Loucy (cell line): Measurements from ENCODE around the gene TLE3.

Experiments used
- H2AFZ ChIP-seq: fragments of 200-600 bp; sonication (generic); 2 replicates; pipeline ENCODE4 v1.6.0; 2016; ENCODE audit warnings: antibody characterized with exemption, mild to moderate bottlenecking, low read length, moderate library complexity
- H3F3A ChIP-seq: fragments of 200-600 bp; 2 replicates; pipeline ENCODE4 v1.6.0; 2016; ENCODE audit warnings: antibody characterized with exemption, low read depth, mild to moderate bottlenecking
- H3K27me3 ChIP-seq: fragments of 200-600 bp; sonication (generic); 2 replicates; pipeline ENCODE4 v1.6.1; 2014; ENCODE audit warnings: low read length, mild to moderate bottlenecking; ENCODE audit not compliant: insufficient read depth, poor library complexity, severe bottlenecking
- H3K36me3 ChIP-seq: fragments of 200-600 bp; sonication (generic); 2 replicates; pipeline ENCODE4 v1.6.1; 2016; ENCODE audit warnings: low read length; ENCODE audit not compliant: insufficient read depth
- H3K4me1 ChIP-seq: fragments of 200-600 bp; sonication (generic); 2 replicates; pipeline ENCODE4 v1.5.1; 2014; ENCODE audit warnings: low read length, mild to moderate bottlenecking; ENCODE audit not compliant: insufficient read depth, poor library complexity, severe bottlenecking
- H3K4me2 ChIP-seq: fragments of 200-600 bp; sonication (generic); 2 replicates; pipeline ENCODE4 v1.6.0; 2014; ENCODE audit warnings: antibody characterized with exemption, low read length, low read depth, mild to moderate bottlenecking; ENCODE audit not compliant: poor library complexity, severe bottlenecking
- H3K4me3 ChIP-seq: fragments of 200-600 bp; sonication (generic); 2 replicates; pipeline ENCODE4 v1.5.1; 2014; ENCODE audit warnings: low read length, mild to moderate bottlenecking, mixed read lengths; ENCODE audit not compliant: poor library complexity, severe bottlenecking
- H3K79me2 ChIP-seq: fragments of 200-600 bp; sonication (generic); 2 replicates; pipeline ENCODE4 v1.6.1; 2014; ENCODE audit warnings: low read length; ENCODE audit not compliant: insufficient read depth
- H3K9ac ChIP-seq: fragments of 200-600 bp; sonication (generic); 2 replicates; pipeline ENCODE4 v1.6.0; 2014; ENCODE audit warnings: mild to moderate bottlenecking, low read depth, low read length, moderate library complexity; ENCODE audit not compliant: poor library complexity, severe bottlenecking
- H3K9me2 ChIP-seq: fragments of 200-600 bp; sonication (generic); replicated peaks from 2 replicates; pipeline ENCODE4 v1.6.1; 2016; ENCODE audit warnings: low read depth, low read length, mixed read lengths
- H3K9me3 ChIP-seq: fragments of 200-600 bp; sonication (generic); 2 replicates; pipeline ENCODE4 v1.6.1; 2014; ENCODE audit warnings: mild to moderate bottlenecking, antibody characterized with exemption, low read length, low read depth; ENCODE audit not compliant: insufficient read depth
- H4K20me1 ChIP-seq: fragments of 200-600 bp; sonication (generic); 2 replicates; pipeline ENCODE4 v1.6.0; 2014; ENCODE audit warnings: antibody characterized with exemption, low read length, mild to moderate bottlenecking; ENCODE audit not compliant: insufficient read depth, poor library complexity, severe bottlenecking
- EZH2phosphoT487 ChIP-seq: fragments of 200-600 bp; IDR thresholded peaks from 2 replicates; pipeline ENCODE4 v1.6.1; 2018; ENCODE audit warnings: antibody characterized with exemption, mild to moderate bottlenecking, moderate library complexity, borderline replicate concordance
- TF ChIP-seq, protein P1 (sequence below): fragments of 200-600 bp; sonication (generic); conservative IDR thresholded peaks from 2 replicates; pipeline ENCODE4 v1.5.1; 2014; ENCODE audit warnings: mild to moderate bottlenecking, antibody characterized with exemption, low read length

Gene TLE3

DNA sequence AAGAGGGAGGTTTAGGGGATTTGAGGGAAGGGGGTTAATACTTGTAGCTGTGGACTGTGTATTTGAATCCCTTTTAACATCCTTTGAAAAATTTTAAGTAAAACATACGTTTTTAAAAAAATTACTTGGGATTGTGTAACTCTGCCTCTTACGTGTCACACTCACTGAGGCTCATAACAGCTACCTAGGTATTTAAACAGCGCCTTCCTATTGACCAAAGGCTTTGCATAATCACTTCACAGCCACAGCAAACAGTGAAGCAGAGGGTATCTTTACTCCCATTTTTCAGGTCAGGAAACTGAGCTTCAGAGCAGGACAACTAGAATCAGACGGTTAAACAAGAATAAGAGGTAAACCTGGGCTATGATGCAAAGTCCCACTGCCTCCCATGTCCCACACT is 95.9 kb downstream of the TLE3 start:
- TF ChIP-seq EZH2phosphoT487 = no peak
- TF ChIP-seq, protein P1, sequence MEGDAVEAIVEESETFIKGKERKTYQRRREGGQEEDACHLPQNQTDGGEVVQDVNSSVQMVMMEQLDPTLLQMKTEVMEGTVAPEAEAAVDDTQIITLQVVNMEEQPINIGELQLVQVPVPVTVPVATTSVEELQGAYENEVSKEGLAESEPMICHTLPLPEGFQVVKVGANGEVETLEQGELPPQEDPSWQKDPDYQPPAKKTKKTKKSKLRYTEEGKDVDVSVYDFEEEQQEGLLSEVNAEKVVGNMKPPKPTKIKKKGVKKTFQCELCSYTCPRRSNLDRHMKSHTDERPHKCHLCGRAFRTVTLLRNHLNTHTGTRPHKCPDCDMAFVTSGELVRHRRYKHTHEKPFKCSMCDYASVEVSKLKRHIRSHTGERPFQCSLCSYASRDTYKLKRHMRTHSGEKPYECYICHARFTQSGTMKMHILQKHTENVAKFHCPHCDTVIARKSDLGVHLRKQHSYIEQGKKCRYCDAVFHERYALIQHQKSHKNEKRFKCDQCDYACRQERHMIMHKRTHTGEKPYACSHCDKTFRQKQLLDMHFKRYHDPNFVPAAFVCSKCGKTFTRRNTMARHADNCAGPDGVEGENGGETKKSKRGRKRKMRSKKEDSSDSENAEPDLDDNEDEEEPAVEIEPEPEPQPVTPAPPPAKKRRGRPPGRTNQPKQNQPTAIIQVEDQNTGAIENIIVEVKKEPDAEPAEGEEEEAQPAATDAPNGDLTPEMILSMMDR = no peak
- H3K9me3 ChIP-seq = no peaks in the 10 kb centered on the region
- H3K27me3 ChIP-seq = no peaks in the 10 kb centered on the region
- no peak overlapping the region for H3K4me3 ChIP-seq
- H2AFZ ChIP-seq = no peak overlapping the region
- H4K20me1 ChIP-seq = no peaks in the 10 kb centered on the region
- H3K9ac ChIP-seq = no peak overlapping the region
- no peaks in the 10 kb centered on the region for H3K79me2 ChIP-seq
- no peaks in the 10 kb centered on the region for H3F3A ChIP-seq
- H3K36me3 ChIP-seq = no peaks in the 10 kb centered on the region
- H3K4me2 ChIP-seq = no peak overlapping the region
- H3K9me2 ChIP-seq = no peaks in the 10 kb centered on the region
- no peaks in the 10 kb centered on the region for H3K4me1 ChIP-seq

DNA sequence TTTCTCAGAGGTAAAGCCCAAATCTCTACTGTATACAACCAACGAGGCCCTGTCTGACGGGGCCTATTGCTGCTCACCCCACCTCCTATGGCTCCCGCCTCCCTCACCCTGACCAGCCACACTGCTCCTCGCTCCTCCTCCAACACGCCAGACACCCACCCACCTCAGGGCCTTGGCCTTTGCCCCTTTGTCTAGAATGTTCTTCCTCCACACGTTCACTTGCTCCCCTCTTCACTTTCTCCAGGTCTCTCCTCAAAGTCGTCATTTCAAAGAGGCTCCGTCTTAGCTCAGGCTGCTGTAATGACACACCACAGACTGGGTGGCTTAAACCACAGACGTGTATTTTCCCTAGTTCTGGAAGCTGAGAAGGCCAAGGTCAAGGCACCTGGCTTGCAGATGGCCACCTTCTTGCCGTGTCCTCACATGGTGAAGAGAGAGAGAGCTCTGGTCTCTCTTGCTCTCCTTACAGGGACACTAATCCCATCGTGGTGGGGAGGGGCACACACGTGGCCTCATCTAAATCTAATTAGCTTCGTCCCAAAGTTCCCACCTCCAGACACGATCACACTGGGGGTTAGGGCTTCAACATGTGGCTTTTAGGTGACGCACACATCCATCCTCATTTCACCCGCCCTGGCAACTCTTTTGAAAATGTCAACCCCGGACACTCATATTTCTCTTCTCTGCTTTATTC is 98.2 kb downstream of the TLE3 start:
- no peaks in the 10 kb centered on the region for H3K4me1 ChIP-seq
- H3F3A ChIP-seq = no peaks in the 10 kb centered on the region
- no peaks in the 10 kb centered on the region for H3K79me2 ChIP-seq
- no peaks in the 10 kb centered on the region for H4K20me1 ChIP-seq
- H3K9me3 ChIP-seq = no peaks in the 10 kb centered on the region
- no peaks in the 10 kb centered on the region for H3K9me2 ChIP-seq
- no peaks in the 10 kb centered on the region for H3K27me3 ChIP-seq
- no peak overlapping the region for H3K9ac ChIP-seq
- TF ChIP-seq, protein P1 = no peak
- no peak for TF ChIP-seq EZH2phosphoT487
- no peak overlapping the region for H3K4me2 ChIP-seq
- H2AFZ ChIP-seq = no peak overlapping the region
- no peaks in the 10 kb centered on the region for H3K36me3 ChIP-seq
- no peak overlapping the region for H3K4me3 ChIP-seq

DNA sequence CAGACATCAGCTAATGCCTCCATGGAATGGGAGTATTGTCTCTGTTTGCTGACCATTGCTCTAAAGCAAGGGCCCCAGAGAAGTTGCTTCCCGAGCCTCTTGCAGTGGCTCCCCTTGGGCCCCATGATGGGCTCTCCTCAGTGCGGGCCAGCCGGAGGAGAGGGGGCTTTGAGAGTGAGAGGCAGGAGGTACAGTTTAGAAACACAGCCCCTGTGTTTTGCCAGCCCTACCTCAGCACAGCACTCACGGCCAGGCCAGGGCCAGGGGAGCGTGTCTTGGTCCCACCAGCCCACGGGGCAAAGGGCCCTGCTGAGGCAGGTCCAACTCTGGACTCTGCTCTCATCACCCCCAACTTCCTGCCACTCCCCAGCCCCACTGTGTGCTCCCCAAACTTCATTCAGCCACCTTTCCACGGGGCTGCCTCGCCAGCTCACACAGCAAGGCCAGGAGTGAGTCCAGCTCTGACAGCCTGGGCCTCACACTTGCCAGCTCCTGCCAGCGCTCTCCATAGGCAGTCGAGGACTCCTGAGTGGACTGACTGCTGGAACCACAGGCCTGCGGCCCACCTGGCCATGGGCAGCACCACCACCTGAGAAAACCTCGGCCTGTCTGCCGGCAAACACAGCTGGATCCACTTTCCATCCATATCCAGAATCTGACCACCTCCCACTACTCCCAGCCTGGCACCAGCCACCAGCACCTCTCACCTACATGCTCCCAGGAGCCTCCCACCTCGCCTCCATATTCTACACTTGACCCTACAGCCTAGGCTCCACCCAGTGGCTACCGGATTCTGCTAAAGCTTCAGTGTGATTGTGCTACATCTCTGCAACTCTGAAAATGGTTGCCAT is 99.0 kb downstream of the TLE3 start:
- Histone ChIP-seq H3K4me3 (no peak overlapping the region), H3K36me3 (no peaks in the 10 kb centered on the region), H3K9me3 (no peaks in the 10 kb centered on the region), H4K20me1 (no peaks in the 10 kb centered on the region), H3K4me2 (no peak overlapping the region), H3K9ac (no peak overlapping the region), H3K79me2 (no peaks in the 10 kb centered on the region), H3K9me2 (no peaks in the 10 kb centered on the region), H2AFZ (no peak overlapping the region), H3F3A (no peaks in the 10 kb centered on the region), H3K4me1 (no peaks in the 10 kb centered on the region), H3K27me3 (no peaks in the 10 kb centered on the region)
- TF ChIP-seq, protein P1 = no peak
- no peak for TF ChIP-seq EZH2phosphoT487
